ENCODE data around the gene KRT26. TPM values are rescaled to one million over a fixed set of nuclear protein-coding genes. Genes with fewer than 3 reads are reported as not detected.

Gene KRT26
- total and polyA plus RNA-seq, 2 of the 13 experiments (the other 11 are each of a cell fraction or from before 2014, with no cell fraction given) = not detected

GRCh38 chr17:40818733-40819527 is 46.9 kb upstream of the KRT26 start (continued):
- TF ChIP-seq ZNF616 (CRISPR knock-in tag; IDR thresholded peaks at IDR 0.05; ENCODE audit: low read depth) = 0 out of 2 replicates have a peak, but pooled peaks have one; percentile 43
- no peak for TF ChIP-seq DBP (CRISPR knock-in tag; IDR thresholded peaks at IDR 0.05; ENCODE audit: not compliant biosample characterization)
- TF ChIP-seq PHF5A (CRISPR knock-in tag; IDR thresholded peaks at IDR 0.05; ENCODE audit: low read depth, unreplicated experiment) = no peak
- peak; percentile 75 for TF ChIP-seq YEATS4 (CRISPR knock-in tag; IDR thresholded peaks at IDR 0.05; ENCODE audit: borderline replicate concordance)
- TF ChIP-seq HMGXB3 (CRISPR knock-in tag; IDR thresholded peaks at IDR 0.05; ENCODE audit: borderline replicate concordance) = 0 out of 2 replicates have a peak, but pooled peaks have one; percentile 44
- TF ChIP-seq, protein P1, sequence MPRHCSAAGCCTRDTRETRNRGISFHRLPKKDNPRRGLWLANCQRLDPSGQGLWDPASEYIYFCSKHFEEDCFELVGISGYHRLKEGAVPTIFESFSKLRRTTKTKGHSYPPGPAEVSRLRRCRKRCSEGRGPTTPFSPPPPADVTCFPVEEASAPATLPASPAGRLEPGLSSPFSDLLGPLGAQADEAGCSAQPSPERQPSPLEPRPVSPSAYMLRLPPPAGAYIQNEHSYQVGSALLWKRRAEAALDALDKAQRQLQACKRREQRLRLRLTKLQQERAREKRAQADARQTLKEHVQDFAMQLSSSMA (CRISPR knock-in tag; IDR thresholded peaks at IDR 0.05) = peak; percentile 63; the same call in 1 of the 2 replicates
- TF ChIP-seq, protein P2, sequence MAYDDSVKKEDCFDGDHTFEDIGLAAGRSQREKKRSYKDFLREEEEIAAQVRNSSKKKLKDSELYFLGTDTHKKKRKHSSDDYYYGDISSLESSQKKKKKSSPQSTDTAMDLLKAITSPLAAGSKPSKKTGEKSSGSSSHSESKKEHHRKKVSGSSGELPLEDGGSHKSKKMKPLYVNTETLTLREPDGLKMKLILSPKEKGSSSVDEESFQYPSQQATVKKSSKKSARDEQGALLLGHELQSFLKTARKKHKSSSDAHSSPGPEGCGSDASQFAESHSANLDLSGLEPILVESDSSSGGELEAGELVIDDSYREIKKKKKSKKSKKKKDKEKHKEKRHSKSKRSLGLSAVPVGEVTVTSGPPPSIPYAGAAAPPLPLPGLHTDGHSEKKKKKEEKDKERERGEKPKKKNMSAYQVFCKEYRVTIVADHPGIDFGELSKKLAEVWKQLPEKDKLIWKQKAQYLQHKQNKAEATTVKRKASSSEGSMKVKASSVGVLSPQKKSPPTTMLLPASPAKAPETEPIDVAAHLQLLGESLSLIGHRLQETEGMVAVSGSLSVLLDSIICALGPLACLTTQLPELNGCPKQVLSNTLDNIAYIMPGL (CRISPR knock-in tag; IDR thresholded peaks at IDR 0.05; ENCODE audit: borderline replicate concordance in 1 of 2, low read depth in 1 of 2) = no peak
- TF ChIP-seq ZNF501 (CRISPR knock-in tag; IDR thresholded peaks at IDR 0.05) = 0 out of 2 replicates have a peak, but pooled peaks have one; percentile 53
- TF ChIP-seq, protein P3, sequence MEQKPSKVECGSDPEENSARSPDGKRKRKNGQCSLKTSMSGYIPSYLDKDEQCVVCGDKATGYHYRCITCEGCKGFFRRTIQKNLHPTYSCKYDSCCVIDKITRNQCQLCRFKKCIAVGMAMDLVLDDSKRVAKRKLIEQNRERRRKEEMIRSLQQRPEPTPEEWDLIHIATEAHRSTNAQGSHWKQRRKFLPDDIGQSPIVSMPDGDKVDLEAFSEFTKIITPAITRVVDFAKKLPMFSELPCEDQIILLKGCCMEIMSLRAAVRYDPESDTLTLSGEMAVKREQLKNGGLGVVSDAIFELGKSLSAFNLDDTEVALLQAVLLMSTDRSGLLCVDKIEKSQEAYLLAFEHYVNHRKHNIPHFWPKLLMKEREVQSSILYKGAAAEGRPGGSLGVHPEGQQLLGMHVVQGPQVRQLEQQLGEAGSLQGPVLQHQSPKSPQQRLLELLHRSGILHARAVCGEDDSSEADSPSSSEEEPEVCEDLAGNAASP (CRISPR knock-in tag; IDR thresholded peaks at IDR 0.05; ENCODE audit: borderline replicate concordance) = 0 out of 2 replicates have a peak, but pooled peaks have one; percentile 21
- peak; percentile 64 for TF ChIP-seq SKI (IDR thresholded peaks at IDR 0.05; ENCODE audit: partially characterized antibody)
- no peak for TF ChIP-seq ZNF703 (CRISPR knock-in tag; IDR thresholded peaks at IDR 0.05; ENCODE audit: borderline replicate concordance)
